B cell (primary cell): Measurements from ENCODE around the gene VHLL. TPM values are rescaled to one million over a fixed set of nuclear protein-coding genes. Genes with fewer than 3 reads are reported as not detected.

ENCODE experiments used
- ATAC-seq: fragments of 200-7000 bp; cut with Tn5 transposase; one replicate; pipeline ENCODE4 v1.10.0; 2021; ENCODE audit warnings: low read depth, mild to moderate bottlenecking, moderate number of reproducible peaks, moderate library complexity
- CTCF ChIA-PET: fragments of 350-600 bp; sonication (Branson Sonifier 250); formaldehyde crosslinking; loops from one replicate; lab custom pipeline; 2021; ENCODE audit warnings: antibody characterized with exemption, inconsistent platforms; lab: Charles Lee
- POLR2A ChIA-PET: fragments of 350-600 bp; sonication (Branson Sonifier 250); formaldehyde crosslinking; loops from one replicate; lab custom pipeline; 2021; ENCODE audit warnings: antibody characterized with exemption; lab: Charles Lee
- DNase-seq: peaks from one replicate; pipeline ENCODE4 v3.0.0; 2013
- H2AFZ ChIP-seq: 2 replicates; pipeline ENCODE4 v1.6.1; 2012; ENCODE audit warnings: mild to moderate bottlenecking, low read depth, low read length; ENCODE audit not compliant: insufficient read depth, poor library complexity, severe bottlenecking
- H3K27ac ChIP-seq, 2 donors: 1 replicate in 1 of 2; 2 replicates in 1 of 2; pipeline ENCODE4 v1.5.1; 2012 to 2013; ENCODE audit warnings: low read length in 2 of 2, mild to moderate bottlenecking in 2 of 2, moderate library complexity in 1 of 2
- H3K27me3 ChIP-seq, 4 experiments: fragments of 200-600 bp in 1 of 4; sonication (generic) in 1 of 4; replicated peaks in 1 of 4; 1 replicate in 2 of 4; 2 replicates in 2 of 4; pipeline versions ENCODE4 v1.6.1 to v1.7.0; 2013 to 2016; ENCODE audit warnings: low read length in 3 of 4, mild to moderate bottlenecking in 2 of 4, mixed read lengths in 1 of 4, moderate library complexity in 1 of 4; ENCODE audit not compliant: insufficient read depth in 4 of 4, control insufficient read depth in 3 of 4; ENCODE audit errors: control extremely low read depth in 1 of 4
- H3K36me3 ChIP-seq, 2 experiments: replicated peaks in 1 of 2; 1 replicate in 1 of 2; 2 replicates in 1 of 2; pipeline versions ENCODE4 v1.6.1 to v1.7.1; 2013; ENCODE audit warnings: low read length in 1 of 2; ENCODE audit not compliant: insufficient read depth in 2 of 2, control insufficient read depth in 1 of 2; ENCODE audit errors: control extremely low read depth in 1 of 2, extremely low read depth in 1 of 2
- H3K4me1 ChIP-seq, 2 donors: fragments of 200-600 bp in 1 of 2; sonication (generic) in 1 of 2; 1 replicate in 1 of 2; 2 replicates in 1 of 2; pipeline versions ENCODE4 v1.5.1 to v1.6.1; 2013 to 2017; ENCODE audit warnings: low read length in 2 of 2; ENCODE audit not compliant: control insufficient read depth in 2 of 2, insufficient read depth in 2 of 2
- H3K4me2 ChIP-seq: replicated peaks from 2 replicates; pipeline ENCODE3; 2012; ENCODE audit warnings: mild to moderate bottlenecking, low read depth, low read length; ENCODE audit not compliant: poor library complexity, severe bottlenecking
- H3K4me3 ChIP-seq, 5 experiments: fragments of 200-600 bp in 1 of 5; sonication (generic) in 1 of 5; 1 replicate in 3 of 5; 2 replicates in 2 of 5; pipeline versions ENCODE4 v1.5.1 to v1.7.0; 2011 to 2016; ENCODE audit warnings: low read length in 4 of 5, mild to moderate bottlenecking in 4 of 5, low read depth in 2 of 5, control low read depth in 1 of 5, moderate library complexity in 1 of 5; ENCODE audit not compliant: insufficient read depth in 1 of 5; ENCODE audit errors: control extremely low read depth in 1 of 5, extremely low read depth in 1 of 5
- H3K79me2 ChIP-seq: fragments of 200-600 bp; sonication (generic); one replicate; pipeline ENCODE4 v1.6.0; 2016; ENCODE audit warnings: low read length; ENCODE audit not compliant: control insufficient read depth, insufficient read depth
- H3K9ac ChIP-seq: fragments of 200-600 bp; sonication (generic); 2 replicates; pipeline ENCODE4 v1.6.1; 2017; ENCODE audit warnings: mild to moderate bottlenecking, low read length, moderate library complexity
- H3K9me3 ChIP-seq, 3 donors: one replicate each; pipeline versions ENCODE4 v1.6.1 to v1.7.1; 2013; ENCODE audit warnings: low read length in 2 of 3; ENCODE audit not compliant: control insufficient read depth in 2 of 3, insufficient read depth in 1 of 3; ENCODE audit errors: control extremely low read depth in 1 of 3
- H4K20me1 ChIP-seq: 2 replicates; pipeline ENCODE4 v1.6.0; 2012; ENCODE audit warnings: mild to moderate bottlenecking, low read length; ENCODE audit not compliant: insufficient read depth, control insufficient read depth, poor library complexity, severe bottlenecking
- H3K27ac Mint-ChIP-seq: one replicate; pipeline ENCODE4 v1.8.0; 2021; ENCODE audit warnings: mixed read lengths
- H3K27me3 Mint-ChIP-seq: one replicate; pipeline ENCODE4 v1.8.0; 2021; ENCODE audit warnings: mixed read lengths
- H3K4me1 Mint-ChIP-seq: one replicate; pipeline ENCODE4 v1.8.0; 2021; ENCODE audit warnings: mixed read lengths
- H3K4me3 Mint-ChIP-seq: one replicate; pipeline ENCODE4 v1.8.0; 2021; ENCODE audit warnings: mixed read lengths
- H3K9me3 Mint-ChIP-seq: one replicate; pipeline ENCODE4 v1.8.0; 2022; ENCODE audit warnings: mixed read lengths; ENCODE audit not compliant: insufficient read depth
- CTCF ChIP-seq: fragments of 200-600 bp; IDR thresholded peaks from one replicate; pipeline ENCODE4 v1.8.0; 2022; ENCODE audit warnings: antibody characterized with exemption, mild to moderate bottlenecking
- EZH2 ChIP-seq: IDR thresholded peaks from 2 replicates; pipeline ENCODE4 v1.6.1; 2012; ENCODE audit warnings: borderline replicate concordance, low read depth, mild to moderate bottlenecking, moderate library complexity, low read length; ENCODE audit not compliant: insufficient read depth, poor library complexity, severe bottlenecking
- WGBS: methylation state at CpG from one replicate; pipeline ENCODE4 v1.1.5; 2013; ENCODE audit warnings: missing lambda C conversion rate; ENCODE audit not compliant: insufficient coverage; 5-methylcytosine and 5-hydroxymethylcytosine counted together
- intact Hi-C: fragments of 100-400 bp; cut with micrococcal nuclease; formaldehyde crosslinking; loops from one replicate; pipeline ENCODE4 v1.10.0; 2022
- polyA plus RNA-seq: library from polyadenylated mRNA; depleted of rRNA; stranded (reverse); fragments of >200 nt; gene quantifications from 2 replicates; pipeline ENCODE4 v1.2.3, GENCODE V29; 2012
- total RNA-seq, 2 donors: library from RNA; stranded (reverse); fragments of 120-200 nt in 1 of 2; gene quantifications; 1 replicate in 1 of 2; 2 replicates in 1 of 2; pipeline versions ENCODE4 v1.2.3 to v1.2.4, GENCODE V29; 2013 to 2022

Gene VHLL
- total and polyA plus RNA-seq, 2 donors (not counting 1 experiment from before 2014, with no cell fraction given): 0.36 TPM; not detected in 1

- Histone ChIP-seq H3K79me2 (peaks cover 37% of the 10 kb centered on the region), H4K20me1 (peaks cover 27% of the 10 kb centered on the region), H3K27ac (peak overlapping the region; percentile 40 to 74), H3K9me3 (no peaks in the 10 kb centered on the region), H3K4me2 (peak overlapping the region; percentile 79), H3K4me1 (peaks cover 13 to 19% of the 10 kb centered on the region in 2 donors), H3K9ac (peak overlapping the region; percentile 81), H2AFZ (peak overlapping the region; percentile 77), H3K36me3 (peaks cover 0 to 34% of the 10 kb centered on the region in 2 experiments), H3K4me3 (peak overlapping the region; percentile 82 to 98 (median 87)), H3K27me3 (no peaks in the 10 kb centered on the region)
- DNase-seq (peak; percentile 25), ATAC-seq (no peak)
- WGBS: 37% methylated on average over 22 of the region's 34 CpGs
- ChIA-PET POLR2A (interaction anchor here (0.6 kb wide), 2 partner anchors 127 to 358 kb away, joined by 3 to 9 read pairs; no protein-coding TSS in a partner anchor), CTCF (interaction anchor here (0.8 to 1.0 kb wide), 3 partner anchors 48 to 321 kb away, joined by 3 to 4 read pairs (median 4); no protein-coding TSS in a partner anchor)
- intact Hi-C loops: loop anchor here (5.0 kb wide), 1 partner anchor 415 kb away; the partner anchor contains the start of gene HDGF
- Mint-ChIP-seq H3K4me1 (peaks cover 35% of the 10 kb centered on the region), H3K27me3 (no peaks in the 10 kb centered on the region), H3K27ac (peak overlapping the region; percentile 96), H3K9me3 (no peaks in the 10 kb centered on the region), H3K4me3 (peak overlapping the region; percentile 97)
- TF ChIP-seq CTCF: no peak
- TF ChIP-seq EZH2: no peak
These were observed 38.2 kb upstream of the VHLL start for GRCh38 chr1:156337052-156337887.

- TF ChIP-seq CTCF (peak; percentile 41), EZH2 (no peak)
- no peak overlapping the region for H3K27ac Mint-ChIP-seq
- WGBS: 50% methylated on average over 1 of the region's 4 CpGs
These were observed 37.1 kb upstream of the VHLL start for GRCh38 chr1:156336242-156336641.

More at GRCh38 chr1:156336242-156336641, 37.1 kb upstream of the VHLL start:
- H3K9me3 ChIP-seq: no peaks in the 10 kb centered on the region
- H3K9me3 Mint-ChIP-seq: no peaks in the 10 kb centered on the region
- intact Hi-C loops: loop anchor here (5.0 kb wide), 1 partner anchor 416 kb away; the partner anchor contains the start of gene HDGF
- peak overlapping the region; percentile 97 for H3K4me3 Mint-ChIP-seq
- no peak overlapping the region for H3K9ac ChIP-seq
- H3K4me2 ChIP-seq: peak overlapping the region; percentile 79
- peaks cover 27% of the 10 kb centered on the region for H4K20me1 ChIP-seq
- H3K4me1 Mint-ChIP-seq: peaks cover 35% of the 10 kb centered on the region
- no peak overlapping the region for H3K27ac ChIP-seq
- no peak overlapping the region for H2AFZ ChIP-seq
- ChIA-PET POLR2A (no interaction called here), CTCF (no interaction called here)
- peaks cover 37% of the 10 kb centered on the region for H3K79me2 ChIP-seq
- H3K27me3 Mint-ChIP-seq: no peaks in the 10 kb centered on the region
- no peaks in the 10 kb centered on the region for H3K27me3 ChIP-seq
- ATAC-seq (no peak), DNase-seq (no peak)
- H3K4me3 ChIP-seq: no peak overlapping the region
- H3K4me1 ChIP-seq: peaks cover 13 to 19% of the 10 kb centered on the region in 2 donors
- H3K36me3 ChIP-seq: peaks cover 0 to 36% of the 10 kb centered on the region in 2 experiments
